SK-N-SH treated with all-trans-retinoic acid at 6 μM for 48 hours (cell line): Measurements from ENCODE around the gene LAMA1.
A peak's percentile ranks its signal among the peaks of the same experiment; 100 is the strongest.

Experiments
- ATAC-seq: fragments of 200-7000 bp; cut with Tn5 transposase; 3 replicates; pipeline ENCODE4 v1.9.1; 2020; ENCODE audit warnings: mild to moderate bottlenecking, moderate library complexity
- ARNTL ChIP-seq: fragments of 450-650 bp; formaldehyde crosslinking; IDR thresholded peaks from 2 replicates; pipeline ENCODE4 v1.5.0; 2020; ENCODE audit warnings: low read depth, mild to moderate bottlenecking, moderate library complexity, borderline replicate concordance
- CSDC2 ChIP-seq: fragments of 250-450 bp; sonication (Bioruptor Pico); IDR thresholded peaks from 2 replicates; pipeline ENCODE4 v1.5.0; 2020; ENCODE audit warnings: mild to moderate bottlenecking, moderate library complexity
- ESRRG ChIP-seq: fragments of 250-450 bp; sonication (Bioruptor Pico); IDR thresholded peaks from 2 replicates; pipeline ENCODE4 v1.6.1; 2021; ENCODE audit warnings: mild to moderate bottlenecking
- ISL1 ChIP-seq: fragments of 250-450 bp; sonication (Bioruptor Pico); IDR thresholded peaks from 2 replicates; pipeline ENCODE4 v2.1.2; 2022; ENCODE audit warnings: mild to moderate bottlenecking, moderate library complexity
- OSR1 ChIP-seq: fragments of 250-450 bp; sonication (Bioruptor Pico); IDR thresholded peaks from 2 replicates; pipeline ENCODE4 v1.8.0; 2022; ENCODE audit warnings: moderate library complexity, mild to moderate bottlenecking, inconsistent platforms
- PATZ1 ChIP-seq: fragments of 250-450 bp; sonication (Bioruptor Pico); IDR thresholded peaks from 2 replicates; pipeline ENCODE4 v1.8.0; 2020; ENCODE audit warnings: mild to moderate bottlenecking, moderate library complexity, borderline replicate concordance
- POU6F1 ChIP-seq: fragments of 250-450 bp; sonication (Bioruptor Pico); IDR thresholded peaks from 2 replicates; pipeline ENCODE4 v1.8.0; 2021; ENCODE audit warnings: low read depth, mild to moderate bottlenecking, moderate library complexity, borderline replicate concordance
- PPARA ChIP-seq: fragments of 250-450 bp; sonication (Bioruptor Pico); IDR thresholded peaks from 2 replicates; pipeline ENCODE4 v1.5.0; 2020; ENCODE audit warnings: mild to moderate bottlenecking, borderline replicate concordance
- RARB ChIP-seq: fragments of 250-450 bp; sonication (Bioruptor Pico); IDR thresholded peaks from 2 replicates; pipeline ENCODE4 v1.8.0; 2021; ENCODE audit warnings: mild to moderate bottlenecking, moderate library complexity
- TCF4 ChIP-seq: fragments of 250-450 bp; sonication (Bioruptor Pico); IDR thresholded peaks from 2 replicates; pipeline ENCODE4 v1.8.0; 2021; ENCODE audit warnings: mild to moderate bottlenecking, moderate library complexity, borderline replicate concordance
- TOX ChIP-seq: fragments of 250-450 bp; sonication (Bioruptor Pico); IDR thresholded peaks from 2 replicates; pipeline ENCODE4 v1.8.0; 2021; ENCODE audit warnings: mild to moderate bottlenecking, moderate library complexity, borderline replicate concordance
- ZC3H10 ChIP-seq: fragments of 250-450 bp; sonication (Bioruptor Pico); IDR thresholded peaks from 2 replicates; pipeline ENCODE4 v1.5.1; 2021; ENCODE audit warnings: mild to moderate bottlenecking, moderate library complexity
- ZFP3 ChIP-seq: fragments of 250-450 bp; sonication (Bioruptor Pico); IDR thresholded peaks from 2 replicates; pipeline ENCODE4 v1.5.0; 2020; ENCODE audit warnings: mild to moderate bottlenecking, moderate library complexity
- ZFP30 ChIP-seq: fragments of 450-650 bp; formaldehyde crosslinking; IDR thresholded peaks from 2 replicates; pipeline ENCODE4 v1.5.0; 2022; ENCODE audit warnings: mild to moderate bottlenecking, moderate library complexity
- ZNF565 ChIP-seq: fragments of 450-650 bp; formaldehyde crosslinking; conservative IDR thresholded peaks from 2 replicates; pipeline ENCODE4 v1.5.0; 2020; ENCODE audit warnings: low read depth, mild to moderate bottlenecking, moderate library complexity
- ZNF70 ChIP-seq: fragments of 450-650 bp; formaldehyde crosslinking; IDR thresholded peaks from 2 replicates; pipeline ENCODE4 v1.5.0; 2020; ENCODE audit warnings: mild to moderate bottlenecking, moderate library complexity
- ZNF8 ChIP-seq: fragments of 450-650 bp; formaldehyde crosslinking; IDR thresholded peaks from 2 replicates; pipeline ENCODE4 v1.5.0; 2020; ENCODE audit warnings: mild to moderate bottlenecking, moderate library complexity
- TF ChIP-seq, protein P1 (sequence below): fragments of 250-450 bp; sonication (Bioruptor Pico); IDR thresholded peaks from 2 replicates; pipeline ENCODE4 v1.5.1; 2020; ENCODE audit warnings: low read depth, mild to moderate bottlenecking, moderate library complexity
- TF ChIP-seq, protein P2 (sequence below): fragments of 250-450 bp; sonication (Bioruptor Pico); IDR thresholded peaks from 2 replicates; pipeline ENCODE4 v1.5.0; 2020; ENCODE audit warnings: mild to moderate bottlenecking, moderate library complexity

Gene LAMA1

GRCh38 chr18:7068871-7069590, 48.6 kb downstream of the LAMA1 start:
- ATAC-seq, result no peak
- no peak for TF ChIP-seq ZNF70 (CRISPR knock-in tag)
- TF ChIP-seq ZNF565 (CRISPR knock-in tag), result no peak
- TF ChIP-seq TCF4, result no peak
- no peak for TF ChIP-seq ARNTL (CRISPR knock-in tag)
- no peak for TF ChIP-seq ZC3H10 (CRISPR knock-in tag)
- TF ChIP-seq, protein P1, sequence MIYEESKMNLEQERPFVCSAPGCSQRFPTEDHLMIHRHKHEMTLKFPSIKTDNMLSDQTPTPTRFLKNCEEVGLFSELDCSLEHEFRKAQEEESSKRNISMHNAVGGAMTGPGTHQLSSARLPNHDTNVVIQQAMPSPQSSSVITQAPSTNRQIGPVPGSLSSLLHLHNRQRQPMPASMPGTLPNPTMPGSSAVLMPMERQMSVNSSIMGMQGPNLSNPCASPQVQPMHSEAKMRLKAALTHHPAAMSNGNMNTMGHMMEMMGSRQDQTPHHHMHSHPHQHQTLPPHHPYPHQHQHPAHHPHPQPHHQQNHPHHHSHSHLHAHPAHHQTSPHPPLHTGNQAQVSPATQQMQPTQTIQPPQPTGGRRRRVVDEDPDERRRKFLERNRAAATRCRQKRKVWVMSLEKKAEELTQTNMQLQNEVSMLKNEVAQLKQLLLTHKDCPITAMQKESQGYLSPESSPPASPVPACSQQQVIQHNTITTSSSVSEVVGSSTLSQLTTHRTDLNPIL (CRISPR knock-in tag), result no peak
- TF ChIP-seq ESRRG (CRISPR knock-in tag), result no peak
- TF ChIP-seq PPARA (CRISPR knock-in tag), result no peak
- TF ChIP-seq, protein P2, sequence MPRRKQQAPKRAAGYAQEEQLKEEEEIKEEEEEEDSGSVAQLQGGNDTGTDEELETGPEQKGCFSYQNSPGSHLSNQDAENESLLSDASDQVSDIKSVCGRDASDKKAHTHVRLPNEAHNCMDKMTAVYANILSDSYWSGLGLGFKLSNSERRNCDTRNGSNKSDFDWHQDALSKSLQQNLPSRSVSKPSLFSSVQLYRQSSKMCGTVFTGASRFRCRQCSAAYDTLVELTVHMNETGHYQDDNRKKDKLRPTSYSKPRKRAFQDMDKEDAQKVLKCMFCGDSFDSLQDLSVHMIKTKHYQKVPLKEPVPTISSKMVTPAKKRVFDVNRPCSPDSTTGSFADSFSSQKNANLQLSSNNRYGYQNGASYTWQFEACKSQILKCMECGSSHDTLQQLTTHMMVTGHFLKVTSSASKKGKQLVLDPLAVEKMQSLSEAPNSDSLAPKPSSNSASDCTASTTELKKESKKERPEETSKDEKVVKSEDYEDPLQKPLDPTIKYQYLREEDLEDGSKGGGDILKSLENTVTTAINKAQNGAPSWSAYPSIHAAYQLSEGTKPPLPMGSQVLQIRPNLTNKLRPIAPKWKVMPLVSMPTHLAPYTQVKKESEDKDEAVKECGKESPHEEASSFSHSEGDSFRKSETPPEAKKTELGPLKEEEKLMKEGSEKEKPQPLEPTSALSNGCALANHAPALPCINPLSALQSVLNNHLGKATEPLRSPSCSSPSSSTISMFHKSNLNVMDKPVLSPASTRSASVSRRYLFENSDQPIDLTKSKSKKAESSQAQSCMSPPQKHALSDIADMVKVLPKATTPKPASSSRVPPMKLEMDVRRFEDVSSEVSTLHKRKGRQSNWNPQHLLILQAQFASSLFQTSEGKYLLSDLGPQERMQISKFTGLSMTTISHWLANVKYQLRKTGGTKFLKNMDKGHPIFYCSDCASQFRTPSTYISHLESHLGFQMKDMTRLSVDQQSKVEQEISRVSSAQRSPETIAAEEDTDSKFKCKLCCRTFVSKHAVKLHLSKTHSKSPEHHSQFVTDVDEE (CRISPR knock-in tag), result no peak
- no peak for TF ChIP-seq ZNF8 (CRISPR knock-in tag)
- TF ChIP-seq CSDC2 (CRISPR knock-in tag), result no peak
- TF ChIP-seq OSR1 (CRISPR knock-in tag), result no peak
- no peak for TF ChIP-seq RARB (CRISPR knock-in tag)

DNA sequence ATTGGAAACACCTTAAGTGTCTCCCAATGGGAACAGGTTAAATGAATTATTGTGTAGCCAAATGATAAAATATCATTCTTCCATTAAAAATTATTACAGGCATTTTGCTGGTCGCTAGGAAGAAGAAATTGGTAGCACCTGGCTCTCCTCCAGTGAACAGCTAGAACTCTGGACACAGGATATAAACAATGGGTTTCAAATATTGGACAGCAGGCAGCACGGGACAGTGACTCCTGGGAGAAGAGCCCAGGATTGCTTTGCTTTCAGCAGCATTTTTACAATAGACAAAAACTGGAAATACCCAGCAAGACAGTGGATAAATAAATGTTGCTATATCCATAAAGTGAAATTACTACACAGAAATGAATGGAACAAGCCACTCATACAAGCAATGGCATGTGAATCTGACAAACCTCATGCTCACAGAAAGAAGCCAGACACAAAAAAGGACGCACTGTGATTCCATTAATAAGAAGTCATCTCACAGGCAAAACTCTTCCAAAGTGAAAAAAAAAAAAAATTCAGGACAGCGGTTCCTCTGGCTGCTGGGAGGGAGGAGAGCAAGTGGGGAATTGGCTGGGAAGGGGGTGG, 50.5 kb downstream of the LAMA1 start:
- ATAC-seq, result no peak
- TF ChIP-seq ISL1 (CRISPR knock-in tag), result peak; percentile 83
- TF ChIP-seq POU6F1 (CRISPR knock-in tag), result no peak

DNA sequence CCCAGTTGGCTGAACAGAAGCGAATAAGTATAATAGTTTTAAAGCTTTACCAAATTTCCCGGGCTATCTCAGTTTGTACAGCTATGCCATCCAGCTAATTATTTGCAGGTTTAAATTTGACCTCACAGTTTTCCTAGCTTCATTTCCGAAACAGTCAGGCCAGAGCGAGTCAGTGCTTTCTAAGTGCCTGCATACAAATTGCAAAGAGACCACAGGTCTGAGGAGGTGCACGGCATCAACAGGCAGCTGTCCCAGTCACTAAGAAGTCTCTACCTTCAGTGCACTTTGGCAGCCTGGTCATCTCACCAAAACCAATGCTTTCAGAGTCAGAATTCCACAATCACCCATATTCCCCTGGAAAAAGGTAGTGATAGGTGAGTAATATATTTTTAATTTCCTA, 51.9 kb downstream of the LAMA1 start:
- TF ChIP-seq PATZ1 (CRISPR knock-in tag), result no peak
- no peak for TF ChIP-seq ZFP30
- TF ChIP-seq, all 23 proteins: peak for 0
- ATAC-seq, result no peak

GRCh38 chr18:7064346-7064745, 53.3 kb downstream of the LAMA1 start:
- TF ChIP-seq TCF4 (no peak), ZNF8 (CRISPR knock-in tag) (no peak)
- ATAC-seq, result no peak

DNA sequence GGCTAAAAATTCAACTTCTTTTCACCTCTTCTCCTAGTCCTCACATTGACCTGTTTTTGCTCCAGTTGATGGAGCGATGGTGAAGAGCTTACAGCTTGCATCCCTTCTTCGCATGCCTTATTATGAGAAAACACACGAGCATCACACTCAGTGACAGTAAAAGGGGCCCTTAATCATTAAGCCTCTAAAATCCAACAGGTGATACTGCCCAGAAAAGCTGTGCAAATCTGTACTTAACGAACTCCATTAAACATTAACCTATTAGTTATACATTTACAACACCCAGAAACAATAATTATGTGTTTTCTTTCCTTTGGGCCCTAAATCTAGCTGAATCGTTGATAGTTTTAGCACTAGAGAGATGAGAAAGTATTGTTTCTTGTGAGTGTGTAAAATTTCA, 54.8 kb downstream of the LAMA1 start:
- TF ChIP-seq, protein P1 (CRISPR knock-in tag), result no peak
- TF ChIP-seq ZFP3 (CRISPR knock-in tag), result no peak
- TF ChIP-seq ESRRG (CRISPR knock-in tag), result no peak
- no peak for TF ChIP-seq ZFP30
- TF ChIP-seq POU6F1 (CRISPR knock-in tag), result no peak
- TF ChIP-seq TOX, result no peak
- no peak for TF ChIP-seq OSR1 (CRISPR knock-in tag)
- no peak for ATAC-seq
